GM23338 (cell line): ENCODE measurements around the gene CMKLR1. TPM values are rescaled to one million over a fixed set of nuclear protein-coding genes. Genes with fewer than 3 reads are reported as not detected.

ENCODE experiments used
- ATAC-seq: fragments of 200-7000 bp; cut with Tn5 transposase; 3 replicates; pipeline ENCODE4 v1.9.1; 2020
- DNase-seq: peaks from one replicate; pipeline ENCODE4 v3.0.0-alpha.2; 2015; ENCODE audit warnings: low spot score
- H2AFZ ChIP-seq: fragments of 200-600 bp; sonication (generic); 2 replicates; pipeline ENCODE4 v1.8.0; 2016; ENCODE audit warnings: antibody characterized with exemption, mild to moderate bottlenecking, moderate library complexity
- H3F3A ChIP-seq: fragments of 200-600 bp; sonication (generic); replicated peaks from 2 replicates; pipeline ENCODE4 v1.8.0; 2017; ENCODE audit warnings: antibody characterized with exemption, mixed run types, low read depth
- H3K27ac ChIP-seq: fragments of 200-600 bp; sonication (generic); 2 replicates; pipeline ENCODE4 v1.6.1; 2016; ENCODE audit warnings: low read depth
- H3K27me3 ChIP-seq: fragments of 200-600 bp; sonication (generic); 2 replicates; pipeline ENCODE4 v1.8.0; 2016; ENCODE audit warnings: mild to moderate bottlenecking, mixed run types, moderate library complexity; ENCODE audit not compliant: insufficient read depth
- H3K36me3 ChIP-seq: fragments of 200-600 bp; sonication (generic); 2 replicates; pipeline ENCODE4 v1.8.0; 2016; ENCODE audit warnings: mild to moderate bottlenecking; ENCODE audit not compliant: insufficient read depth
- H3K4me1 ChIP-seq: fragments of 200-600 bp; sonication (generic); 2 replicates; pipeline ENCODE4 v1.8.0; 2016; ENCODE audit warnings: mild to moderate bottlenecking, moderate library complexity; ENCODE audit not compliant: insufficient read depth
- H3K4me2 ChIP-seq: fragments of 200-600 bp; sonication (generic); 2 replicates; pipeline ENCODE4 v1.7.1; 2017; ENCODE audit warnings: mixed run types
- H3K4me3 ChIP-seq: fragments of 200-600 bp; sonication (generic); 2 replicates; pipeline ENCODE4 v1.6.1; 2016; ENCODE audit warnings: mixed run types
- H3K79me2 ChIP-seq: fragments of 200-600 bp; sonication (generic); replicated peaks from 2 replicates; pipeline ENCODE4 v1.8.0; 2017; ENCODE audit warnings: mild to moderate bottlenecking; ENCODE audit not compliant: insufficient read depth
- H3K9me2 ChIP-seq: fragments of 200-600 bp; sonication (generic); 2 replicates; pipeline ENCODE4 v1.8.0; 2017; ENCODE audit not compliant: insufficient read depth
- H4K20me1 ChIP-seq: fragments of 200-600 bp; sonication (generic); replicated peaks from 2 replicates; pipeline ENCODE4 v1.8.0; 2017; ENCODE audit warnings: mild to moderate bottlenecking; ENCODE audit not compliant: insufficient read depth
- H3K27ac Mint-ChIP-seq: 2 replicates; pipeline ENCODE4 v1.8.0; 2020; ENCODE audit warnings: inconsistent platforms, mild to moderate bottlenecking, moderate library complexity, mixed read lengths
- H3K27me3 Mint-ChIP-seq: 3 replicates; pipeline ENCODE4 v1.8.0; 2022; ENCODE audit warnings: low read depth, mild to moderate bottlenecking, moderate library complexity, mixed read lengths, inconsistent platforms; ENCODE audit not compliant: insufficient read depth, poor library complexity
- H3K36me3 Mint-ChIP-seq: 3 replicates; pipeline ENCODE4 v1.8.0; 2021; ENCODE audit warnings: low read depth, mild to moderate bottlenecking, inconsistent platforms, moderate library complexity, mixed read lengths
- H3K4me1 Mint-ChIP-seq: 3 replicates; pipeline ENCODE4 v1.8.0; 2020; ENCODE audit warnings: mild to moderate bottlenecking, inconsistent platforms, mixed read lengths
- H3K4me3 Mint-ChIP-seq: 3 replicates; pipeline ENCODE4 v1.8.0; 2021; ENCODE audit warnings: moderate library complexity, mild to moderate bottlenecking, inconsistent platforms, mixed read lengths
- H3K9me3 Mint-ChIP-seq: 3 replicates; pipeline ENCODE4 v1.8.0; 2020; ENCODE audit warnings: moderate library complexity, mild to moderate bottlenecking, inconsistent platforms, mixed read lengths
- CREB1 ChIP-seq: fragments of 250-450 bp; sonication (Bioruptor Pico); IDR thresholded peaks from 2 replicates; pipeline ENCODE4 v1.5.0; 2020; ENCODE audit warnings: low read depth, mild to moderate bottlenecking, moderate library complexity
- EZH2 ChIP-seq: fragments of 200-600 bp; sonication (generic); IDR thresholded peaks from one replicate; pipeline ENCODE4 v1.8.0; 2017; ENCODE audit warnings: antibody characterized with exemption, mild to moderate bottlenecking, low read depth; ENCODE audit not compliant: unreplicated experiment
- EZH2phosphoT487 ChIP-seq: fragments of 200-600 bp; sonication (generic); IDR thresholded peaks from one replicate; pipeline ENCODE4 v1.8.1; 2018; ENCODE audit warnings: antibody characterized with exemption; ENCODE audit not compliant: unreplicated experiment
- JUNB ChIP-seq: IDR thresholded peaks from one replicate; pipeline ENCODE4 v1.6.1; 2016; ENCODE audit warnings: antibody characterized with exemption; ENCODE audit not compliant: unreplicated experiment
- NANOG ChIP-seq: IDR thresholded peaks from 2 replicates; pipeline ENCODE4 v1.6.1; 2016; ENCODE audit warnings: antibody characterized with exemption, borderline replicate concordance
- STAT1 ChIP-seq: IDR thresholded peaks from one replicate; pipeline ENCODE4 v1.6.1; 2016; ENCODE audit warnings: antibody characterized with exemption; ENCODE audit not compliant: unreplicated experiment
- ZNF114 ChIP-seq: fragments of 250-450 bp; sonication (Bioruptor Pico); IDR thresholded peaks from 2 replicates; pipeline ENCODE4 v1.5.0; 2020; ENCODE audit warnings: mild to moderate bottlenecking, moderate library complexity
- ZNF331 ChIP-seq: fragments of 250-450 bp; sonication (Bioruptor Pico); IDR thresholded peaks from 2 replicates; pipeline ENCODE4 v1.5.0; 2020; ENCODE audit warnings: low read depth, mild to moderate bottlenecking, moderate library complexity
- polyA plus RNA-seq: library from polyadenylated mRNA; unstranded; fragments of >200 nt; fragmentation: Nextera tagmentation; extraction: Ambion mirVana; gene quantifications from 2 replicates; pipeline ENCODE4 v1.2.1, GENCODE V29; 2016
- total RNA-seq: library from RNA; depleted of rRNA; stranded (reverse); fragments of >200 nt; shearing (Covaris generic); gene quantifications from 2 replicates; pipeline ENCODE4 v1.2.3, GENCODE V29; 2014
- TF ChIP-seq, protein P1 (sequence below): fragments of 250-450 bp; sonication (Bioruptor Pico); IDR thresholded peaks from 2 replicates; pipeline ENCODE4 v1.5.0; 2020; ENCODE audit warnings: mild to moderate bottlenecking, moderate library complexity
- TF ChIP-seq, protein P2 (sequence below): IDR thresholded peaks from one replicate; pipeline ENCODE4 v1.6.1; 2018; ENCODE audit warnings: antibody characterized with exemption; ENCODE audit not compliant: unreplicated experiment
- TF ChIP-seq, protein P3 (sequence below): IDR thresholded peaks from 2 replicates; pipeline ENCODE4 v1.6.1; 2016; ENCODE audit warnings: antibody characterized with exemption

Gene CMKLR1
- total and polyA plus RNA-seq, 2 experiments from 2014 or later: 0.40 to 2.6 TPM

- TF ChIP-seq, protein P1, sequence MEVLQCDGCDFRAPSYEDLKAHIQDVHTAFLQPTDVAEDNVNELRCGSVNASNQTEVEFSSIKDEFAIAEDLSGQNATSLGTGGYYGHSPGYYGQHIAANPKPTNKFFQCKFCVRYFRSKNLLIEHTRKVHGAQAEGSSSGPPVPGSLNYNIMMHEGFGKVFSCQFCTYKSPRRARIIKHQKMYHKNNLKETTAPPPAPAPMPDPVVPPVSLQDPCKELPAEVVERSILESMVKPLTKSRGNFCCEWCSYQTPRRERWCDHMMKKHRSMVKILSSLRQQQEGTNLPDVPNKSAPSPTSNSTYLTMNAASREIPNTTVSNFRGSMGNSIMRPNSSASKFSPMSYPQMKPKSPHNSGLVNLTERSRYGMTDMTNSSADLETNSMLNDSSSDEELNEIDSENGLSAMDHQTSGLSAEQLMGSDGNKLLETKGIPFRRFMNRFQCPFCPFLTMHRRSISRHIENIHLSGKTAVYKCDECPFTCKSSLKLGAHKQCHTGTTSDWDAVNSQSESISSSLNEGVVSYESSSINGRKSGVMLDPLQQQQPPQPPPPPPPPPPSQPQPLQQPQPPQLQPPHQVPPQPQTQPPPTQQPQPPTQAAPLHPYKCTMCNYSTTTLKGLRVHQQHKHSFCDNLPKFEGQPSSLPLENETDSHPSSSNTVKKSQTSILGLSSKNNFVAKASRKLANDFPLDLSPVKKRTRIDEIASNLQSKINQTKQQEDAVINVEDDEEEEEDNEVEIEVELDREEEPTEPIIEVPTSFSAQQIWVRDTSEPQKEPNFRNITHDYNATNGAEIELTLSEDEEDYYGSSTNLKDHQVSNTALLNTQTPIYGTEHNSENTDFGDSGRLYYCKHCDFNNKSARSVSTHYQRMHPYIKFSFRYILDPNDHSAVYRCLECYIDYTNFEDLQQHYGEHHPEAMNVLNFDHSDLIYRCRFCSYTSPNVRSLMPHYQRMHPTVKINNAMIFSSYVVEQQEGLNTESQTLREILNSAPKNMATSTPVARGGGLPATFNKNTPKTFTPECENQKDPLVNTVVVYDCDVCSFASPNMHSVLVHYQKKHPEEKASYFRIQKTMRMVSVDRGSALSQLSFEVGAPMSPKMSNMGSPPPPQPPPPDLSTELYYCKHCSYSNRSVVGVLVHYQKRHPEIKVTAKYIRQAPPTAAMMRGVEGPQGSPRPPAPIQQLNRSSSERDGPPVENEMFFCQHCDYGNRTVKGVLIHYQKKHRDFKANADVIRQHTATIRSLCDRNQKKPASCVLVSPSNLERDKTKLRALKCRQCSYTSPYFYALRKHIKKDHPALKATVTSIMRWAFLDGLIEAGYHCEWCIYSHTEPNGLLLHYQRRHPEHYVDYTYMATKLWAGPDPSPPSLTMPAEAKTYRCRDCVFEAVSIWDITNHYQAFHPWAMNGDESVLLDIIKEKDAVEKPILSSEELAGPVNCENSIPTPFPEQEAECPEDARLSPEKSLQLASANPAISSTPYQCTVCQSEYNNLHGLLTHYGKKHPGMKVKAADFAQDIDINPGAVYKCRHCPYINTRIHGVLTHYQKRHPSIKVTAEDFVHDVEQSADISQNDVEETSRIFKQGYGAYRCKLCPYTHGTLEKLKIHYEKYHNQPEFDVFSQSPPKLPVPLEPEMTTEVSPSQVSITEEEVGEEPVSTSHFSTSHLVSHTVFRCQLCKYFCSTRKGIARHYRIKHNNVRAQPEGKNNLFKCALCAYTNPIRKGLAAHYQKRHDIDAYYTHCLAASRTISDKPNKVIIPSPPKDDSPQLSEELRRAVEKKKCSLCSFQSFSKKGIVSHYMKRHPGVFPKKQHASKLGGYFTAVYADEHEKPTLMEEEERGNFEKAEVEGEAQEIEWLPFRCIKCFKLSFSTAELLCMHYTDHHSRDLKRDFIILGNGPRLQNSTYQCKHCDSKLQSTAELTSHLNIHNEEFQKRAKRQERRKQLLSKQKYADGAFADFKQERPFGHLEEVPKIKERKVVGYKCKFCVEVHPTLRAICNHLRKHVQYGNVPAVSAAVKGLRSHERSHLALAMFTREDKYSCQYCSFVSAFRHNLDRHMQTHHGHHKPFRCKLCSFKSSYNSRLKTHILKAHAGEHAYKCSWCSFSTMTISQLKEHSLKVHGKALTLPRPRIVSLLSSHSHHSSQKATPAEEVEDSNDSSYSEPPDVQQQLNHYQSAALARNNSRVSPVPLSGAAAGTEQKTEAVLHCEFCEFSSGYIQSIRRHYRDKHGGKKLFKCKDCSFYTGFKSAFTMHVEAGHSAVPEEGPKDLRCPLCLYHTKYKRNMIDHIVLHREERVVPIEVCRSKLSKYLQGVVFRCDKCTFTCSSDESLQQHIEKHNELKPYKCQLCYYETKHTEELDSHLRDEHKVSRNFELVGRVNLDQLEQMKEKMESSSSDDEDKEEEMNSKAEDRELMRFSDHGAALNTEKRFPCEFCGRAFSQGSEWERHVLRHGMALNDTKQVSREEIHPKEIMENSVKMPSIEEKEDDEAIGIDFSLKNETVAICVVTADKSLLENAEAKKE (CRISPR knock-in tag): no peak
Measured at GRCh38 chr12:108296945-108297344, 42.2 kb downstream of the CMKLR1 start (continued).

GRCh38 chr12:108295641-108296040 is 43.5 kb downstream of the CMKLR1 start:
- Histone ChIP-seq H3K36me3 (no peaks in the 10 kb centered on the region), H3K27me3 (no peaks in the 10 kb centered on the region), H4K20me1 (no peaks in the 10 kb centered on the region), H3K79me2 (no peaks in the 10 kb centered on the region), H3K4me2 (no peak overlapping the region), H2AFZ (no peak overlapping the region), H3K27ac (no peak overlapping the region), H3K4me1 (peaks cover 4% of the 10 kb centered on the region; the same call in 1 of the 2 replicates), H3K4me3 (no peak overlapping the region), H3F3A (no peaks in the 10 kb centered on the region), H3K9me2 (no peaks in the 10 kb centered on the region)
- ATAC-seq: no peak
- H3K9me3 Mint-ChIP-seq: peaks cover 5% of the 10 kb centered on the region; the same call in 2 of the 3 replicates
- DNase-seq: no peak
- peaks cover 5% of the 10 kb centered on the region; the same call in 2 of the 3 replicates for H3K36me3 Mint-ChIP-seq
- H3K4me3 Mint-ChIP-seq: no peak overlapping the region
- peaks cover 6% of the 10 kb centered on the region for H3K27me3 Mint-ChIP-seq
- peaks cover 3% of the 10 kb centered on the region; the same call in 1 of the 3 replicates for H3K4me1 Mint-ChIP-seq
- no peak overlapping the region for H3K27ac Mint-ChIP-seq
- TF ChIP-seq, protein P2, sequence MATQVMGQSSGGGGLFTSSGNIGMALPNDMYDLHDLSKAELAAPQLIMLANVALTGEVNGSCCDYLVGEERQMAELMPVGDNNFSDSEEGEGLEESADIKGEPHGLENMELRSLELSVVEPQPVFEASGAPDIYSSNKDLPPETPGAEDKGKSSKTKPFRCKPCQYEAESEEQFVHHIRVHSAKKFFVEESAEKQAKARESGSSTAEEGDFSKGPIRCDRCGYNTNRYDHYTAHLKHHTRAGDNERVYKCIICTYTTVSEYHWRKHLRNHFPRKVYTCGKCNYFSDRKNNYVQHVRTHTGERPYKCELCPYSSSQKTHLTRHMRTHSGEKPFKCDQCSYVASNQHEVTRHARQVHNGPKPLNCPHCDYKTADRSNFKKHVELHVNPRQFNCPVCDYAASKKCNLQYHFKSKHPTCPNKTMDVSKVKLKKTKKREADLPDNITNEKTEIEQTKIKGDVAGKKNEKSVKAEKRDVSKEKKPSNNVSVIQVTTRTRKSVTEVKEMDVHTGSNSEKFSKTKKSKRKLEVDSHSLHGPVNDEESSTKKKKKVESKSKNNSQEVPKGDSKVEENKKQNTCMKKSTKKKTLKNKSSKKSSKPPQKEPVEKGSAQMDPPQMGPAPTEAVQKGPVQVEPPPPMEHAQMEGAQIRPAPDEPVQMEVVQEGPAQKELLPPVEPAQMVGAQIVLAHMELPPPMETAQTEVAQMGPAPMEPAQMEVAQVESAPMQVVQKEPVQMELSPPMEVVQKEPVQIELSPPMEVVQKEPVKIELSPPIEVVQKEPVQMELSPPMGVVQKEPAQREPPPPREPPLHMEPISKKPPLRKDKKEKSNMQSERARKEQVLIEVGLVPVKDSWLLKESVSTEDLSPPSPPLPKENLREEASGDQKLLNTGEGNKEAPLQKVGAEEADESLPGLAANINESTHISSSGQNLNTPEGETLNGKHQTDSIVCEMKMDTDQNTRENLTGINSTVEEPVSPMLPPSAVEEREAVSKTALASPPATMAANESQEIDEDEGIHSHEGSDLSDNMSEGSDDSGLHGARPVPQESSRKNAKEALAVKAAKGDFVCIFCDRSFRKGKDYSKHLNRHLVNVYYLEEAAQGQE: no peak
- no peak for TF ChIP-seq CREB1 (CRISPR knock-in tag)
- TF ChIP-seq ZNF114 (CRISPR knock-in tag): no peak
- no peak for TF ChIP-seq EZH2
- TF ChIP-seq STAT1: no peak
- TF ChIP-seq EZH2phosphoT487: no peak
- no peak for TF ChIP-seq NANOG
- TF ChIP-seq, protein P3, sequence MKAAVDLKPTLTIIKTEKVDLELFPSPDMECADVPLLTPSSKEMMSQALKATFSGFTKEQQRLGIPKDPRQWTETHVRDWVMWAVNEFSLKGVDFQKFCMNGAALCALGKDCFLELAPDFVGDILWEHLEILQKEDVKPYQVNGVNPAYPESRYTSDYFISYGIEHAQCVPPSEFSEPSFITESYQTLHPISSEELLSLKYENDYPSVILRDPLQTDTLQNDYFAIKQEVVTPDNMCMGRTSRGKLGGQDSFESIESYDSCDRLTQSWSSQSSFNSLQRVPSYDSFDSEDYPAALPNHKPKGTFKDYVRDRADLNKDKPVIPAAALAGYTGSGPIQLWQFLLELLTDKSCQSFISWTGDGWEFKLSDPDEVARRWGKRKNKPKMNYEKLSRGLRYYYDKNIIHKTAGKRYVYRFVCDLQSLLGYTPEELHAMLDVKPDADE: no peak
- no peak for TF ChIP-seq JUNB
- no peak for TF ChIP-seq ZNF331 (CRISPR knock-in tag)
